ENCODE results near the gene WDR54. TPM values are rescaled to one million over a fixed set of nuclear protein-coding genes. Genes with fewer than 3 reads are reported as not detected.
A peak's percentile ranks its signal among the peaks of the same experiment; 100 is the strongest.
"Not testable (repeated sequence)": the region's sequence is repeated elsewhere in the genome, so short reads cannot be mapped to it uniquely, and the experiment has no call there.

Gene WDR54
- polyA plus RNA-seq, 4 donors: 25.2 to 42.7 (median 36.2) TPM

DNA sequence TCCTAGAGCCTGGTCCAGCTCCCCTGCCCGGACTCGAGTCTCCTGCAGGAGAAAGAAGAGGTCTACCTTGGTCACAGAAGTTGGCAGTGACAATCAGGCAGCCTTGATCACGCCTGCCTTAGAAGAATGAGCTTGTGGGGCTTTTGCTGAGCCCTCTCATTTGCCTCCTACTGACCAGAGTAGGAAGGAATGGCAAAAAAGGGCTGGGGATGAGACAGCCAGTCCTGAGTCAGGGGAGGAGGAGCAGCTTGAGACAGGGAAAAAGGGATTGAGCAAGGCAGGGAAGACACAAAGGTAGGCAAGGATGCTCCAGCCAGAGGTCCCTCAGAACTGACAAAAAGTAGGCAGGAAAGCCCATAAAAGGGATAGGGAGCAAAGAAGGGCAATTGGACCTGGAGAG is 6.0 kb downstream of the WDR54 start:
- no peak for DNase-seq (ENCODE audit: low read depth in 4 of 4, low spot score in 3 of 4)

DNA sequence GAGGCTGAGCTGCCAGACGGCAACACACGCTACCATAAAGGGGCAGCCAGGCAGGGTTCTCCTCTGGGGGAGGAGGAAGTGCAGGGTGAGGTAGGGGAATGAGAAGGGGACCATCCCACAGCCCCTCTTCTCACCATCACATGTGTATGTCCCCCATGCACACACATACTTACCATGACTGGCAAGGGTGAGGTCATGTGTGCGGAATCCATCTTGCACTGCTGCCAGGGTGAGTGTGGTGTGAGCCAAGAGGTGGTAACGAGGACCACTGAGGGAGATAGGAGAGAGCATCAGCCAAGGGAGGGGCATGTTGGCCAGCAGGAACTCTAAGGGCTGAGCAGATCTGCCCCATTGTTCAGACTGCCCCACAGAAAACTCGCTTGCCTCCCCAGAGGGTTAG is 7.1 kb downstream of the WDR54 start:
- DNase-seq (ENCODE audit: low read depth in 4 of 4, low spot score in 3 of 4): no peak

DNA sequence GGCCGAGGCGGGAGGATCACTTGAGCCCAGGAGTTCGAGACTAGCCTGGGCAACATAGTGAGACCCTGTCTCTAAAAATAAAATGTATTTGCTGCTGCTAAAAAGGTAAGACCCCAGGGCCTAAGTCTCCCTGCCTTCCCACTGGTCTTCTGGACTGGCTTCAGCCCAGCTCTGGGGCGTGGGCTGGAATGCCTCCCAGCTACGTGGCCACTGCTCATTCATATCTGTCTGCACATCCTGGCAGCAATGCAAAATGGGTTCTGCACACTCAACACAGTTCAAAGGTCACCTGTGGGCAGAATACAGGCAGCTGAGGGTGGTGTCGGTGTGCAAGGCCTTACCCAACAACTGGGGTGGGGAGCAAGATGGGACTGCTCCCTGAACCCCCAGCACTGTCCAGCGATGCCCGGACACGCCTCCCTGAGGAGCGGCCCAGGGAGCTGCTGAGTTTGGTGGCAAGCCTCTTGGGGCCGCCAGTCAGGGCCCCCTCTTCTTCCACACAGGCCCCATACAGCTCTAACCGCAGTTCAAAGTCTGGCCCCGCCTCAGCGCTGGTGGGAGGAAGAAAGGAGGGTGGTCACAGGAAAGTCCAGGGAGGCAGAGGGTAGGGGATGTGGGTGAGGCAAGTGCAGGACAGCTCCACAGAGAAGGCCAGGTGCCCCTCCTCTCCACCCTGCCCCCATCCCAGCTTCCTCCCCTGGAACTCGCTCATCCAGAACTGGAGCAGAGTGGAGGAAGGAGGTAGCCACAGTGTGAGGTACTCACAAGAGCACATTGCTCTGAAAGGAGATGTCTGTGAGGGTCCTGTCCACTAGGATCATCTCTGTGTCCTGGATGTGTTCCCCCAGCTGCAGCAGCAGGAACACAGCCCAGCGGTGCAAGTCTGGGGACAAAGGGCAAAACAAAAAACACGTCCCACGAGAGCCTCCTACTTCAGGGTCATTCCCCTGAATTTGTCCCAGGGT is 8.2 kb downstream of the WDR54 start:
- no peak for DNase-seq (ENCODE audit: low read depth in 4 of 4, low spot score in 3 of 4)

DNA sequence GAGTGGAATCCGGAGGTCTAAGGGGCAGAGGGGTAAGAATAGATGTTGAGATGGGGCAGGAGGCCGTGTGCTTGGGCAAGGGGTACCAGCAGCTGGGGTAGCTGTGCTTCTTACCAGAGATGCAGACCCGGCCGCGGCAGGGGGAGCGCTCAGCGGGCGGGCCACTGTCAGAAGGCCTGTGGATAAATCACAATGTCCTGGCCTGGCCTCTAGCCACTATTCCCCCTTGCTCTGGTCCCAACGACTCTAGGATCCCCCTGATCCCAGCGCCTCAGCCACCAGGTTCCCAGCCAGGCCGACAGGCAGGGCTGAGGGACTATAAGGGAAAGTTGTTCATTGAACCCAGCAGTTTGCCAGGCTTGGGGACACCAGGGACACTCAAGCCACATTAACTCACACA is 9.0 kb downstream of the WDR54 start:
- no peak for DNase-seq (ENCODE audit: low read depth in 4 of 4, low spot score in 3 of 4)

DNA sequence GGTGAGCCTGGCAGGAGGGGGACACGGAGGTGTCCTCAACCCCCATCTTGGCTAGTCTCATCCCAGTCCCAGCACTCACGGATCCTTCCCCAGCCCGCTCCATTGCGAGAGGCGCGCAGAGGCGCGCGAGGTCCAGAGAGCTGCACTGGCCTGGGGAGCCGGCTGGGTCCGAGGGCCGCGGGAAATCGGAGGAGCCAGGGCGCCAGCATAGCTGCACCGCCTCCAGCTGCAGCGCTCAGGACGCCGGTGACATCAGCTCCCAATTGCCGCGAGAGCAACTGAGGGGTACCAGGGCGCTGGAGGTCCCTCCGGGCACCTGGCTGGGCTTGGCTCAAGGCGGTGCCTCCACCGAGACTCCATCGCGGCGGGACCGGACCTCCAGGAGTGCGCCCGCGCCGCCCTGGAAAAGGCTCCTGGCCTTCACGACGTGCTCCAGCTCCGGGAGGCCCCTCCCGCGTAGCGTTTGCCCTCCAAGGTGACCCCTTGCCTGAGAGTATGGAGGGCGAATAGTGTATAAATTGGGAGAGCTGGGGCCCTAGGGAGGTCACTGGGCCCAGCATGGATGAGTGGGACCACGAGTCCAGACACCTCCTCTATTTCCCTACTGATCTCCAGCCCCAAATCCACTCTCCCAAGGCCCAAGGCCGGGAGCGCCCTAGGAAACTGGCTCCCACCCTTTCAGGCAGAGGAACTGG is 14.7 kb downstream of the WDR54 start:
- no peak for DNase-seq (ENCODE audit: low read depth in 4 of 4, low spot score in 3 of 4)

DNA sequence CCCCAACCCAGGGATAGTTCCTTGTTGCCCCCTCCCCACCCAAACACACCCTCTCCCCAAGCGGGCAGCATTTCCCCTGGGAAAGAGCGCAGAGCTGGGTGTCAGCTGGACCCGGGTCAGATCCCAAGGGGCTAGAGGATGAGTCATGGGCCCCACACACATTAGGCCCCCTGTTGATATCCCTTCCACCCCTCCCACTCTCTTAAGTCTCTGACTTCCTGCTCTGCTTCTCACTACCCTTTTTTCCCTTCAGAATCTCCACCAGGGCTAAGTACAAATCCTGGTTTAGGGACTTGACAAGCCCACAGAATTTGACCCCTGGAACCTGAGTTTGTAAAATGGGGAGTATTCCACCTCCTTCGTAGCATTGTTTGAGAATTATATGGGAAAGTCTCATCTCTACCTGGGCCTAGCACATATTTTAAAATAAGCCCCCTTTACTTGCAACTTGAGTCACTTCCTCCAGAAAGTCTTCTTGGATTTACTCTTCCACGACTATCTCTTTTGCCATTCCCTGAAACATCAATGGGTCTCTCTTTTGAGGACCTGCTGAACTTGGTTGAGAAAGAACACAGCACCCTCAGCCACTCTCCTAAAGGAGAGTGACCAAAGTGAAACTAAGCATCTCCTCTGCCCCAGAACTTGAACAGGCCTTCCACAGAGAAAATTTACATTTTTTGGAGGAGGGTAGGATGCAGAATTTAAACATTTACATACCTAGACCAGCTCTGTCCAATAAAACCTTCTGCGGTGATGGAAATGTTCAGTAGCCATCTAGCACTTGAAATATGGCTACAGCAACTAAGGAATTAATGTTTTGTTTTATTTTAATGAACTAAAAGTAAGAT is 15.5 kb downstream of the WDR54 start:
- DNase-seq (ENCODE audit: low read depth in 4 of 4, low spot score in 3 of 4): no peak

GRCh38 chr2:74438248-74438647 is 16.7 kb downstream of the WDR54 start:
- DNase-seq (ENCODE audit: low read depth in 4 of 4, low spot score in 3 of 4): no peak

DNA sequence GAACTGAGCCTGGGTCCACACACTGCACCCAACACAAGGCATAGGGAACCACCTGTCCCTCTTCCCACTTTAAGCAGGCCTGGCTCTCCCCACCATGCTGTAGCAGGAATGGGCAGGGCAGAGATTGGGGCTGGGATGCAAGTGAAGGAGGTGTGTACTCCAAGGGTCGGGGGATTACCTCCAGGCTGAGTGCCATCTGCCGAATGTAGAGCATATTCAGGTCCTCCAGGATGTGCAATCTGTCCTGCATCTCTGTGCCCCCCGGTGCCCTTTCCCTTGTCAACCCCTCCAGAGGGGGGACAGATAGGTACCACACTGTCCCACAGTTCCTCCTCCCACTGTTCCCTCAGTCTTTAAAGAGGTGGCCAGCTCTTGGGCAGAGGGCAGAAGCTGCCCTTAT is 17.8 kb downstream of the WDR54 start:
- no peak for DNase-seq (ENCODE audit: low read depth in 4 of 4, low spot score in 3 of 4)

GRCh38 chr2:74439803-74440377 is 18.4 kb downstream of the WDR54 start:
- DNase-seq (ENCODE audit: low read depth in 4 of 4, low spot score in 3 of 4): no peak

GRCh38 chr2:74440378-74441169 is 19.0 kb downstream of the WDR54 start:
- DNase-seq (ENCODE audit: low read depth in 4 of 4, low spot score in 3 of 4): peak in 2 of 4 donors; percentile 82 to 85

DNA sequence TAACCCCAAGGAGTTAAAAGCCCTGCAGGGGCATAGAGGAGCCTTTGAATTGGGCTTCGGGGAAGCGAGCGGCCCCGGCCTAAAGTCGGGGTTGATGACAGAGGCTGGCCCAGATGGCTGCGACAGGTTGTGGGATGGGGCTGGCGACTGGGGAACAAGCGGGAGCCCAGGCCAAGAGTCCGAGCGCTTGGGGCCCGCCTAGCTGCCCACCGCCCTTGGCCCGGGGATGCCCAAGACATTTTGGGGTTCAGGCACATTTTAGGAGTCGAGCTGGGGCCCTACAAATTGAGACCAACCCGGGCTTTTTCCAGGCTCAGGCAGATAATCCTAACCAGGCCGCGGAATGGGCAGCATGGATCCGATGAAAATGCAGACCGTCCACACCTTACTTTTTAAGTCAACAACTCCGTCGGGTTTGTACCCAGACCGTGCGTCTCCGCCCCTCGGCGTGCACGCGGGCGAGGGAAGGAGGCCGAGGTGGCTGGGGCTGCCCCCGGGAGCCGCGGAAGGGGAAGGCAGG is 19.7 kb downstream of the WDR54 start:
- DNase-seq (ENCODE audit: low read depth in 4 of 4, low spot score in 3 of 4): no peak

GRCh38 chr2:74441690-74442482 is 20.4 kb downstream of the WDR54 start, which contains the start of gene RTKN:
Gene RTKN (minus strand): TSS chr2:74441937. CDS start chr2:74441816, 121 bp downstream.
- no peak for DNase-seq (ENCODE audit: low read depth in 4 of 4, low spot score in 3 of 4)

DNA sequence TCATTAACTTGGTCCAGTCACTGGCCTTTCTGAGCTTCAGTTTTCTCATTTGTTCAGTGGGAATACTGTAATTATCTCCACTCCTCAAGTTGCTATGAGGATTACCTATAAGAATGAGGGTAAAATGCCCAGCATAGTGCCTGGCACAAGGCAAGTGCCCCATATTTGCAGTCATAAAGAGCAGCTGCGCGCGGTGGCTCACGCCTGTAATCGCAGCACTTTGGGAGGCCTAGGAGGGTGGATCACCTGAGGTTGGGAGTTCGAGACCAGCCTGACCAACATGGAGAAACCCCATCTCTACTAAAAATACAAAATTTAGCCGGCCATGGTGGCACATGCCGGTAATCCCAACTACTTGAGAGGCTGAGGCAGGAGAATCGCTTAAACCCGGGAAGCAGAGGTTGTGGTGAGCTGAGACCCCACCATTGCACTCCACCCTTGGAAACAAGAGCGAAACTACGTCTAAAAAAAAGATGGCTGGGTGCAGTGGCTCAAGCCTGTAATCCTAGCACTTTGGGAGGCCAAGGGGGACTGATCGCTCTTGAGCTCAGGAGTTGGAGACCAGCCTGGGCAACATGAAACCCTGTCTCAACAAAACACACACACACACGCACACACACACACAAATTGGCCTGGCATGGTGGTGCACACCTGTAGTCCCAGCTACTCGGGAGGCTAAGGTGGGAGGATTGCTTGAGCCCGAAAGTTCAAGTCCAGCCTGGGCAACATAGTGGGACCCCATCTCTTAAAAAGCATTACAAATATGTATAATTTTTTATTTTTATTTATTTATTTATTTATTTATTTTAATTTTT is 21.2 kb downstream of the WDR54 start:
- DNase-seq (ENCODE audit: low read depth in 4 of 4, low spot score in 3 of 4): not testable (repeated sequence)

DNA sequence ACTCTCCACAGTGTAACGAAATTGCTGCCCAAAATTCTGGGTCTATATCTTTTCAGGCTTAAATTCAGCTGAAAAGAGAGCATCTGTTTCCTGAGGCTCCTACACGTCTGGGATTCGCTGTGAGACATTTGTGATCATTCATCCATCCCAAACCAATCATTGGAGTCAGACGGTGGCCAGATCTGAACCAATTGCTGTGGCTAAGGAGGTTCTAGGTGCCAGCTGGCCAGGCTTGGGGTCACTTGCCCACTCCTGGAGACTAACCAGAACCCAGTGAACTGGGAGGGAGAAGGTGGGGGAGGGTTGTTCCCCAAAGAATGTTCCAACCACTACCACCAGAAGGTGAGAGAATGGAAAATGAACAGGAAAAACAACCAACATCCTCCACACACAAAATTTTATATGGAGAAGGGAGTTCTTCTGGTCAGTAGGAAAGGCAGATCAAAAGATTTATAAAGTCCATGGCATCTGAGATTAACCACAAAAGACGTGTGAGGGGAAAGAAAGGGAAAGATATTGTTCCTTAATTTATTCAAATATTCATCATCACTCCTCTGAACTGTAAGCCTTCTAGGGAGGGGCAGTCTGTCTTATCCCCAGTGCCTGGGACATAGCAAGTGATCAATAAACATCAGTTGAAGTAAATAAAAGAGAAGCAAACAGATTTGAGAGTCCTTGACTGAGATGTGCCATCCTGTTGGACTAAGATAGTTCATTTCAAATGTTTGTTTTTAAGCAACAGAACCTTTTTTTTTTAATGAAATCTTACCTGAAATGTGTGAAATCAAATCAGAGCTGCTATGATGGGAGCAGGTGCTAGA is 23.2 kb downstream of the WDR54 start:
- no peak for DNase-seq (ENCODE audit: low read depth in 4 of 4, low spot score in 3 of 4)

- DNase-seq (ENCODE audit: low read depth in 4 of 4, low spot score in 3 of 4): no peak
Observed at GRCh38 chr2:74447230-74447999, 25.9 kb downstream of the WDR54 start.

GRCh38 chr2:74448771-74449170 is 27.2 kb downstream of the WDR54 start:
- DNase-seq (ENCODE audit: low read depth in 4 of 4, low spot score in 3 of 4): no peak
